Muscle layer of colon (tissue), 2 donors: Measurements from ENCODE around the gene SRP54.

Source experiments
- H3K27ac ChIP-seq: one replicate; pipeline ENCODE4 v1.7.0; 2013; ENCODE audit warnings: low read depth, mild to moderate bottlenecking, low read length, moderate library complexity
- H3K27me3 ChIP-seq, 2 donors: one replicate each; pipeline ENCODE4 v1.7.0; 2013; ENCODE audit warnings: low read length in 2 of 2, mild to moderate bottlenecking in 2 of 2; ENCODE audit not compliant: insufficient read depth in 2 of 2, control insufficient read depth in 1 of 2
- H3K36me3 ChIP-seq: one replicate; pipeline ENCODE4 v1.7.0; 2013; ENCODE audit warnings: mild to moderate bottlenecking, low read length; ENCODE audit not compliant: insufficient read depth
- H3K4me1 ChIP-seq: one replicate; pipeline ENCODE4 v1.7.0; 2013; ENCODE audit warnings: mild to moderate bottlenecking, low read length; ENCODE audit not compliant: insufficient read depth
- H3K4me3 ChIP-seq, 2 donors: one replicate each; pipeline ENCODE4 v1.7.0; 2013; ENCODE audit warnings: low read length in 2 of 2, low read depth in 1 of 2, mild to moderate bottlenecking in 1 of 2, moderate library complexity in 1 of 2
- H3K9ac ChIP-seq: one replicate; pipeline ENCODE4 v1.7.0; 2013; ENCODE audit warnings: low read length
- H3K9me3 ChIP-seq: one replicate; pipeline ENCODE4 v1.7.0; 2013; ENCODE audit warnings: mild to moderate bottlenecking, low read length
- donor health status: abdominal sarcoma.
- donor health status: Adenocarcinoma of cecum.

The SRP54 gene

GRCh38 chr14:34985740-34986139, 2.9 kb downstream of the SRP54 start:
- H3K4me3 ChIP-seq = no peak overlapping the region
- peaks cover 22% of the 10 kb centered on the region for H3K4me1 ChIP-seq
- H3K27ac ChIP-seq = no peak overlapping the region
- no peaks in the 10 kb centered on the region for H3K9me3 ChIP-seq
- no peaks in the 10 kb centered on the region for H3K36me3 ChIP-seq
- H3K9ac ChIP-seq = no peak overlapping the region
- no peaks in the 10 kb centered on the region for H3K27me3 ChIP-seq

- no peak overlapping the region for H3K4me3 ChIP-seq
- no peaks in the 10 kb centered on the region for H3K9me3 ChIP-seq
- H3K9ac ChIP-seq = no peak overlapping the region
- H3K27me3 ChIP-seq = no peaks in the 10 kb centered on the region
- no peak overlapping the region for H3K27ac ChIP-seq
- H3K4me1 ChIP-seq = peaks cover 11% of the 10 kb centered on the region
- H3K36me3 ChIP-seq = no peaks in the 10 kb centered on the region
Observed at GRCh38 chr14:34987180-34987579, 4.4 kb downstream of the SRP54 start.

DNA sequence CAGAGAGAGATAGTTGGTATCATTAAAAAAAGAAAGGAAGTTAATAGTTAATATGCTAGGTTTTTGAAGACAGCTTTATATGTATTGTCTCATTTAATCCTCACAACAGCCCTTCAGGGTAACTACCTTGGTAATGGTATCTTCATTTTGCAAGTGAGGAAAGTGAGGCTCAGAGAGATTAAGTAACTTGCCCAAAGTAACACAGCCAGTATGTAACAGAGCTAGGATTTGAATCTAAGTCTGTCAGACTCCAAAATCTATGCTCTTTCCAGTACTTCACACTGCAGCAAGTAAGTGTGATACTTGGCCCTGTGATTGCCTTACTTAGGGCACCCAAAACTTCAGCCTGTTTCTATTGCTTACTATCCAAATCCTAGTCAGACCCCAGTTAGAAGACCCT, 7.0 kb downstream of the SRP54 start:
- no peaks in the 10 kb centered on the region for H3K27me3 ChIP-seq
- H3K9me3 ChIP-seq = no peaks in the 10 kb centered on the region
- no peaks in the 10 kb centered on the region for H3K4me1 ChIP-seq
- no peak overlapping the region for H3K9ac ChIP-seq
- H3K36me3 ChIP-seq = no peaks in the 10 kb centered on the region
- H3K4me3 ChIP-seq = no peak overlapping the region
- no peak overlapping the region for H3K27ac ChIP-seq

DNA sequence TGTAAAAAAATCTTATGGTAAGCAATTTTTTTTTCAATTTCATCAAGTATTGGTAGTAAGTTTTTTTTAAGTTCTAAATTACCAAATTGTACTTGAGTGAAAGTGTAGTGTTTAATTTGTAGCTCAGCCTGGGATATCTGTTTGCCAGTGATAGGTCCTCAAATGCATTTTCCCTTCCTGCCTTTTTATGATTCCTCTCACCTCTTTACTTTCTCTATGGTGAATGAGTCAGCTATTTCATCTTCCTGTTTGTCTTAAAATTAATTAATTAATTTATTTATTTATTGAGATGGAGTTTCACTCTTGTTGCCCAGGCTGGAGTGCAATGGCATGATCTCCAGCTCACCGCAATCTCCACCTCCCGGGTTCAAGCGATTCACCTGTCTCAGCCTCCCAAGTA, 10.6 kb downstream of the SRP54 start:
- no peak overlapping the region for H3K4me3 ChIP-seq
- no peak overlapping the region for H3K27ac ChIP-seq
- H3K9ac ChIP-seq = no peak overlapping the region
- no peaks in the 10 kb centered on the region for H3K4me1 ChIP-seq
- H3K9me3 ChIP-seq = no peaks in the 10 kb centered on the region
- no peaks in the 10 kb centered on the region for H3K27me3 ChIP-seq
- H3K36me3 ChIP-seq = peaks cover 13% of the 10 kb centered on the region

DNA sequence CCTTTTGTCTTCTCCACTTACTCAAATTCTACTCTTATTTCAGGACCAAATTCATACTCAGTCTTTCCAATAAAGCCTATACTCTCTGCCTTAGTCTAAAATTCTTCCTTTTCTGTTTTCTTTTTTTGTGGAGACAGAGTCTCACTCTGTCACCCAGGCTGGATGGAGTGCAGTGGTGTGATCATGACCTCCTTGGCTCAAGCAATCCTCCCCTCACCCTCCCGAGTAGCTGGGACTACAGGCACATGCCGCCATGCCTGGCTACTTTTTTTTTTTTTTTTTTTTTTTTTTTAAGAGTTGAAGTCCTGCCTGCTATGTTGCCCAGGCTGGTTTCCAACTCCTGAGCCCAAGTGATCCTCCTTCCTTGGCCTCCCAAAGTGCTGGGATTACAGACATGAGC, 11.9 kb downstream of the SRP54 start:
- H3K4me1 ChIP-seq = no peaks in the 10 kb centered on the region
- no peaks in the 10 kb centered on the region for H3K9me3 ChIP-seq
- H3K27ac ChIP-seq = no peak overlapping the region
- no peak overlapping the region for H3K4me3 ChIP-seq
- H3K27me3 ChIP-seq = no peaks in the 10 kb centered on the region
- H3K9ac ChIP-seq = no peak overlapping the region
- H3K36me3 ChIP-seq = peaks cover 17% of the 10 kb centered on the region

DNA sequence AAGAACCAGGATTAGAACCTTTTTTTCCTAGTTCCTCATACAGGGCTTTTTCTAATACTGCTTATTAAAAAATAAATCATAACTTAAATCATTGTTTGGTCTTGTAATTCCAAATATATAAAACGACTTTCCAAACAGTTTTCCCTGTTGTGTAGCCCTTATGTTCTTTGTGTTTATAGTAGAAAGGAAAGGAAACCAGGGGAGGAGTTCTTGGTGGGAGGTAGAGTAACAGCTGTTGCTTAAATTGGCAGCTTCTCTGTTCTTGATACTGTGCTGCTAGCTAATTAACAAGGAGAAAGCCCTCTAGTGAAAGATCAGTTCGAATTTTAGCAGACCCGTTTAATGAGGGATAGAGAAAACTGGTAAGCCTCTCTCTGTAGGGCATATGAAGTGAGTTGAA, 15.0 kb downstream of the SRP54 start:
- Histone ChIP-seq H3K9me3 (no peaks in the 10 kb centered on the region), H3K36me3 (peaks cover 21% of the 10 kb centered on the region), H3K27ac (no peak overlapping the region), H3K27me3 (no peaks in the 10 kb centered on the region), H3K4me1 (no peaks in the 10 kb centered on the region), H3K4me3 (no peak overlapping the region), H3K9ac (no peak overlapping the region)

DNA sequence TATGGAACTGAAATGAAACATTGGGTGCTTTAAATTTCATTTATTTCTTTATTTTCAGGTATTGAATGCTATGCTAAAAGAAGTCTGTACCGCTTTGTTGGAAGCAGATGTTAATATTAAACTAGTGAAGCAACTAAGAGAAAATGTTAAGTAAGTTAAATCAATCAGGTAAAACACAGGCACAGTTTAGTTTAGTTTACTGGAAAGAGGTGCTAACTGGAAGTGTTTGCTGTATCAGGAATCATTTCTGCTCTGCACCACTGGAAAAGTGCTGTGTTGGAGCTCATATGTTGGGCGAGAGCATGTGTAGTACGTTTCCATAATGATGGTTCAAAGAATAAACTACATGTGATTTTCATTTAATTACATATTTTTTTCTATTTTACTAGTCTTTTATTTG, 16.7 kb downstream of the SRP54 start:
- Histone ChIP-seq H3K36me3 (peaks cover 21% of the 10 kb centered on the region), H3K27me3 (no peaks in the 10 kb centered on the region), H3K9me3 (no peaks in the 10 kb centered on the region), H3K9ac (no peak overlapping the region), H3K27ac (no peak overlapping the region), H3K4me1 (no peaks in the 10 kb centered on the region), H3K4me3 (no peak overlapping the region)

DNA sequence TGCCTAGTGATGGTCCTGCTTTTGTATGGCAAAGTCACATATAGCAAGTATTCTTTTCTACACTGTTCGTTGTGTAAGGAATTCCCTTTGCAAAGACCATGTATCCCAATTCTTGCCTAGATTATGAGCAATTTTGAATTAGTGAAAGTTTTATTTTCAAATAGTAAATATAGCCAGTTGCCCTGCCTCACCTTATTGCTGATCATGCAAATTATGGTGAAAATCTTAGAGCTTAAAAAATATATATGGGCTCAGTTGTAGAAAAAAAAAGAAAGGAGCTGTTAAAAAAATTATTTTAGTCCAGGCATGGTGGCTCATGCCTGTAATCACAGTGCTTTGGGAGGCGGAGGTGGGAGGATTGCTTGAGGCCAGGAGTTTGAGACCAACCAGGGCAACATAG, 18.8 kb downstream of the SRP54 start:
- Histone ChIP-seq H3K27me3 (no peaks in the 10 kb centered on the region), H3K4me3 (no peak overlapping the region), H3K4me1 (no peaks in the 10 kb centered on the region), H3K36me3 (peaks cover 21% of the 10 kb centered on the region), H3K9me3 (no peaks in the 10 kb centered on the region), H3K9ac (no peak overlapping the region), H3K27ac (no peak overlapping the region)

DNA sequence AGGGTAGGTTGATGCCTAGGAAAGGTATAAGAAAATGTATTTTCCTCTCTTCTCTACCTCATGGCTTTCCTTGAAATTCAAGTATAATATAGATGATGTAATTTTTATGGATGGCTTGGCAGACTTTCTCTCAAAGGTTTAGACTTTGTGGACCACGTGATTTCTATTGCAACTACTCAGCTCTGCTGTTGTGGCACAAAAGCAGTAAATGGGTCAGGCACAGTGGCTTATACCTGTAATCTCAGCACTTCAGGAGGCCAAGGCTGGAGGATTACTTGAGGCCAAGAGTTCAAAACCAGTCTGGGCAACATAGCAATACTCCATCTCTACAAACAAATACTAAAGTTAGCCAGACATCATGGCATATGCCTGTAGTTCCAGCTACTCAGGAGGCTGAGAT, 22.0 kb downstream of the SRP54 start:
- Histone ChIP-seq H3K36me3 (peaks cover 14% of the 10 kb centered on the region), H3K27ac (no peak overlapping the region), H3K9me3 (no peaks in the 10 kb centered on the region), H3K4me3 (no peak overlapping the region), H3K27me3 (no peaks in the 10 kb centered on the region), H3K9ac (no peak overlapping the region), H3K4me1 (no peaks in the 10 kb centered on the region)

DNA sequence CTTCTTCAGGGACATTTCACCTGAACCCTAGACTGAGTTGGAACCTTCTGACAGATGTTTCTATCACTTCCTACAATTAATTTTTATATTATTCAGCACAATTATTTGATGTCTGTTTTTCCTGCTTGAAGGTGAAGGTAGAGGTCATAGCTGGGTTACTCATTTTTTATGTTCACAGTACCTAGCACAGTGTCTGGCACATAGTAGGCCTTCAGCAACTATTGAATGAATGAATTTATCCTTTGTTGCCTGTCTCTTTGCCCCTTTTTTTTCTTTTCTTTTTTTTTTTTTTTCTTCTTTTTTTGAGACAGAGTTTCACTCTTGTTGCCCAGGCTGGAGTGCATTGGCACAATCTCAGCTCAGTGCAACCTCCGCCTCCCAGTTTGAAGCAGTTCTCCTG, 33.8 kb downstream of the SRP54 start:
- H3K4me3 ChIP-seq = no peak overlapping the region
- H3K27me3 ChIP-seq = no peaks in the 10 kb centered on the region
- no peaks in the 10 kb centered on the region for H3K4me1 ChIP-seq
- H3K36me3 ChIP-seq = peaks cover 59% of the 10 kb centered on the region
- H3K9me3 ChIP-seq = no peaks in the 10 kb centered on the region
- H3K27ac ChIP-seq = no peak overlapping the region
- H3K9ac ChIP-seq = no peak overlapping the region

DNA sequence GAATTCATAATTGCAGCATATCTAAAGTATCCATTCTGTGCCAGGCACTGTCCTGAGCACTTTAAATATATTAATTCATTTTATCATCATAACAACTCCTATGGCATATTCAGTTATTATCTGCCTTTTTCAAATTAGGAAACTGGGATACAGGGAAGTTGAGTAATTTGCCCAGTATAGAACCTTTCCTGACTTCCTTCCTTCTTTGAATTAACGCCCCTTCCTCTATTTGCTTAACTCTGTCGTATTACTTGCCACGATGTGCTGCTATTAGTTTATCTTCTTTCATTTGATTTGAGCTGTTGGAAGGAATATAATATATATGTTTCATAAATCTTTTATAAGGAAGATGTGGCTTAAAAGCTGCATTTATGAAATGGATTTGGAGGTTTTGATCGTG, 37.9 kb downstream of the SRP54 start:
- no peak overlapping the region for H3K4me3 ChIP-seq
- H3K4me1 ChIP-seq = no peaks in the 10 kb centered on the region
- no peak overlapping the region for H3K27ac ChIP-seq
- H3K9ac ChIP-seq = no peak overlapping the region
- H3K9me3 ChIP-seq = no peaks in the 10 kb centered on the region
- H3K36me3 ChIP-seq = peaks cover 42% of the 10 kb centered on the region
- no peaks in the 10 kb centered on the region for H3K27me3 ChIP-seq

- peaks cover 24% of the 10 kb centered on the region for H3K36me3 ChIP-seq
- H3K27ac ChIP-seq = no peak overlapping the region
- no peaks in the 10 kb centered on the region for H3K4me1 ChIP-seq
- H3K4me3 ChIP-seq = no peak overlapping the region
- H3K9ac ChIP-seq = no peak overlapping the region
- no peaks in the 10 kb centered on the region for H3K27me3 ChIP-seq
- H3K9me3 ChIP-seq = no peaks in the 10 kb centered on the region
Observed at GRCh38 chr14:35028435-35028834, 45.6 kb downstream of the SRP54 start.
